Breast epithelium (tissue), 3 donors: ENCODE results near the gene BCAT1.

Experiments
- CTCF ChIP-seq, 3 donors: fragments of 450-650 bp; IDR thresholded peaks; one replicate each; pipeline ENCODE4 v1.5.1; 2016 to 2017; ENCODE audit warnings: antibody characterized with exemption in 3 of 3, mild to moderate bottlenecking in 3 of 3, moderate library complexity in 3 of 3
- POLR2A ChIP-seq: fragments of 450-650 bp; IDR thresholded peaks from one replicate; pipeline ENCODE4 v1.6.1; 2016; ENCODE audit warnings: antibody characterized with exemption, mild to moderate bottlenecking, moderate library complexity
- POLR2AphosphoS5 ChIP-seq, 3 donors: sonication (generic); formaldehyde crosslinking; IDR thresholded peaks; one replicate each; pipeline ENCODE4 v1.6.1; 2017; ENCODE audit warnings: antibody characterized with exemption in 3 of 3

GRCh38 chr12:24760606-24761378, 188.1 kb downstream of the BCAT1 start:
- TF ChIP-seq CTCF (IDR thresholded peaks at IDR 0.05), result no peak
- TF ChIP-seq POLR2AphosphoS5 (IDR thresholded peaks at IDR 0.05), result no peak
- TF ChIP-seq POLR2A, result no peak
